ENCODE data around the gene ZBTB9.

Gene ZBTB9

GRCh38 chr6:33431880-33432541 is 22.4 kb upstream of the ZBTB9 start:
- peak overlapping the region; percentile 19; the same call in 1 of the 2 replicates for H3K4me3 ChIP-seq (ENCODE audit: low read depth, low read length)
- DNase-seq (ENCODE audit: low read depth) = no peak
- TF ChIP-seq CTCF (IDR thresholded peaks at IDR 0.05; ENCODE audit: low read depth, low read length, missing control alignments) = no peak

- no peak for TF ChIP-seq CTCF (IDR thresholded peaks at IDR 0.05; ENCODE audit: low read depth, low read length, missing control alignments)
- H3K4me3 ChIP-seq (ENCODE audit: low read depth, low read length) = no peak overlapping the region
- DNase-seq (ENCODE audit: low read depth) = no peak
Measured at GRCh38 chr6:33432546-33432945, 21.8 kb upstream of the ZBTB9 start.

- H3K4me3 ChIP-seq (ENCODE audit: low read depth, low read length) = no peak overlapping the region
- TF ChIP-seq CTCF (IDR thresholded peaks at IDR 0.05; ENCODE audit: low read depth, low read length, missing control alignments) = no peak
- no peak for DNase-seq (ENCODE audit: low read depth)
Measured at GRCh38 chr6:33433001-33433543, 21.3 kb upstream of the ZBTB9 start.

GRCh38 chr6:33433544-33434191 is 20.7 kb upstream of the ZBTB9 start:
- no peak for TF ChIP-seq CTCF (IDR thresholded peaks at IDR 0.05; ENCODE audit: low read depth, low read length, missing control alignments)
- DNase-seq (ENCODE audit: low read depth) = no peak
- H3K4me3 ChIP-seq (ENCODE audit: low read depth, low read length) = no peak overlapping the region

GRCh38 chr6:33434961-33435360 is 19.4 kb upstream of the ZBTB9 start:
- TF ChIP-seq CTCF (IDR thresholded peaks at IDR 0.05; ENCODE audit: low read depth, low read length, missing control alignments) = no peak
- DNase-seq (ENCODE audit: low read depth) = no peak
- H3K4me3 ChIP-seq (ENCODE audit: low read depth, low read length) = no peak overlapping the region

GRCh38 chr6:33437666-33438065 is 16.7 kb upstream of the ZBTB9 start:
- no peak for TF ChIP-seq CTCF (IDR thresholded peaks at IDR 0.05; ENCODE audit: low read depth, low read length, missing control alignments)
- no peak for DNase-seq (ENCODE audit: low read depth)
- no peak overlapping the region for H3K4me3 ChIP-seq (ENCODE audit: low read depth, low read length)

Measured in GM12864 (cell line).